SK-N-SH treated with all-trans-retinoic acid at 6 μM for 48 hours (cell line): ENCODE data around the gene GNRH2.

ENCODE experiments used
- ATAC-seq: fragments of 200-7000 bp; cut with Tn5 transposase; 3 replicates; pipeline ENCODE4 v1.9.1; 2020; ENCODE audit warnings: mild to moderate bottlenecking, moderate library complexity
- ARNTL ChIP-seq: fragments of 450-650 bp; formaldehyde crosslinking; IDR thresholded peaks from 2 replicates; pipeline ENCODE4 v1.5.0; 2020; ENCODE audit warnings: low read depth, mild to moderate bottlenecking, moderate library complexity, borderline replicate concordance
- BACH2 ChIP-seq: fragments of 250-450 bp; sonication (Bioruptor Pico); IDR thresholded peaks from 2 replicates; pipeline ENCODE4 v1.9.0; 2021; ENCODE audit warnings: mild to moderate bottlenecking, borderline replicate concordance
- CSDC2 ChIP-seq: fragments of 250-450 bp; sonication (Bioruptor Pico); IDR thresholded peaks from 2 replicates; pipeline ENCODE4 v1.5.0; 2020; ENCODE audit warnings: mild to moderate bottlenecking, moderate library complexity
- CSRNP3 ChIP-seq: fragments of 250-450 bp; sonication (Bioruptor Pico); IDR thresholded peaks from 2 replicates; pipeline ENCODE4 v1.5.1; 2021; ENCODE audit warnings: mild to moderate bottlenecking, moderate library complexity
- ESRRG ChIP-seq: fragments of 250-450 bp; sonication (Bioruptor Pico); IDR thresholded peaks from 2 replicates; pipeline ENCODE4 v1.6.1; 2021; ENCODE audit warnings: mild to moderate bottlenecking
- GLIS3 ChIP-seq: fragments of 250-450 bp; sonication (Bioruptor Pico); IDR thresholded peaks from 2 replicates; pipeline ENCODE4 v1.5.0; 2020; ENCODE audit warnings: mild to moderate bottlenecking, moderate library complexity
- RARB ChIP-seq: fragments of 250-450 bp; sonication (Bioruptor Pico); IDR thresholded peaks from 2 replicates; pipeline ENCODE4 v1.8.0; 2021; ENCODE audit warnings: mild to moderate bottlenecking, moderate library complexity
- TCF4 ChIP-seq: fragments of 250-450 bp; sonication (Bioruptor Pico); IDR thresholded peaks from 2 replicates; pipeline ENCODE4 v1.8.0; 2021; ENCODE audit warnings: mild to moderate bottlenecking, moderate library complexity, borderline replicate concordance
- TOX ChIP-seq: fragments of 250-450 bp; sonication (Bioruptor Pico); IDR thresholded peaks from 2 replicates; pipeline ENCODE4 v1.8.0; 2021; ENCODE audit warnings: mild to moderate bottlenecking, moderate library complexity, borderline replicate concordance
- ZC3H10 ChIP-seq: fragments of 250-450 bp; sonication (Bioruptor Pico); IDR thresholded peaks from 2 replicates; pipeline ENCODE4 v1.5.1; 2021; ENCODE audit warnings: mild to moderate bottlenecking, moderate library complexity
- ZFP3 ChIP-seq: fragments of 250-450 bp; sonication (Bioruptor Pico); IDR thresholded peaks from 2 replicates; pipeline ENCODE4 v1.5.0; 2020; ENCODE audit warnings: mild to moderate bottlenecking, moderate library complexity
- ZFP30 ChIP-seq: fragments of 450-650 bp; formaldehyde crosslinking; IDR thresholded peaks from 2 replicates; pipeline ENCODE4 v1.5.0; 2022; ENCODE audit warnings: mild to moderate bottlenecking, moderate library complexity
- ZNF565 ChIP-seq: fragments of 450-650 bp; formaldehyde crosslinking; conservative IDR thresholded peaks from 2 replicates; pipeline ENCODE4 v1.5.0; 2020; ENCODE audit warnings: low read depth, mild to moderate bottlenecking, moderate library complexity
- TF ChIP-seq, protein P1 (sequence below): fragments of 250-450 bp; sonication (Bioruptor Pico); IDR thresholded peaks from 2 replicates; pipeline ENCODE4 v1.5.1; 2020; ENCODE audit warnings: low read depth, mild to moderate bottlenecking, moderate library complexity
- TF ChIP-seq, protein P2 (sequence below): fragments of 250-450 bp; sonication (Bioruptor Pico); IDR thresholded peaks from 2 replicates; pipeline ENCODE4 v1.5.0; 2020; ENCODE audit warnings: mild to moderate bottlenecking, moderate library complexity
- TF ChIP-seq, protein P3 (sequence below): fragments of 250-450 bp; sonication (Bioruptor Pico); IDR thresholded peaks from 2 replicates; pipeline ENCODE4 v1.8.0; 2020; ENCODE audit warnings: mild to moderate bottlenecking, moderate library complexity, borderline replicate concordance

Gene GNRH2

GRCh38 chr20:3082955-3083952, 39.8 kb downstream of the GNRH2 start:
- ATAC-seq = no peak
- TF ChIP-seq ZNF565 (CRISPR knock-in tag) (no peak), ARNTL (CRISPR knock-in tag) (no peak), ZFP3 (no peak), RARB (CRISPR knock-in tag) (no peak), CSDC2 (CRISPR knock-in tag) (no peak), GLIS3 (CRISPR knock-in tag) (no peak)
- TF ChIP-seq, protein P1, sequence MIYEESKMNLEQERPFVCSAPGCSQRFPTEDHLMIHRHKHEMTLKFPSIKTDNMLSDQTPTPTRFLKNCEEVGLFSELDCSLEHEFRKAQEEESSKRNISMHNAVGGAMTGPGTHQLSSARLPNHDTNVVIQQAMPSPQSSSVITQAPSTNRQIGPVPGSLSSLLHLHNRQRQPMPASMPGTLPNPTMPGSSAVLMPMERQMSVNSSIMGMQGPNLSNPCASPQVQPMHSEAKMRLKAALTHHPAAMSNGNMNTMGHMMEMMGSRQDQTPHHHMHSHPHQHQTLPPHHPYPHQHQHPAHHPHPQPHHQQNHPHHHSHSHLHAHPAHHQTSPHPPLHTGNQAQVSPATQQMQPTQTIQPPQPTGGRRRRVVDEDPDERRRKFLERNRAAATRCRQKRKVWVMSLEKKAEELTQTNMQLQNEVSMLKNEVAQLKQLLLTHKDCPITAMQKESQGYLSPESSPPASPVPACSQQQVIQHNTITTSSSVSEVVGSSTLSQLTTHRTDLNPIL (CRISPR knock-in tag) = no peak
- TF ChIP-seq, protein P2, sequence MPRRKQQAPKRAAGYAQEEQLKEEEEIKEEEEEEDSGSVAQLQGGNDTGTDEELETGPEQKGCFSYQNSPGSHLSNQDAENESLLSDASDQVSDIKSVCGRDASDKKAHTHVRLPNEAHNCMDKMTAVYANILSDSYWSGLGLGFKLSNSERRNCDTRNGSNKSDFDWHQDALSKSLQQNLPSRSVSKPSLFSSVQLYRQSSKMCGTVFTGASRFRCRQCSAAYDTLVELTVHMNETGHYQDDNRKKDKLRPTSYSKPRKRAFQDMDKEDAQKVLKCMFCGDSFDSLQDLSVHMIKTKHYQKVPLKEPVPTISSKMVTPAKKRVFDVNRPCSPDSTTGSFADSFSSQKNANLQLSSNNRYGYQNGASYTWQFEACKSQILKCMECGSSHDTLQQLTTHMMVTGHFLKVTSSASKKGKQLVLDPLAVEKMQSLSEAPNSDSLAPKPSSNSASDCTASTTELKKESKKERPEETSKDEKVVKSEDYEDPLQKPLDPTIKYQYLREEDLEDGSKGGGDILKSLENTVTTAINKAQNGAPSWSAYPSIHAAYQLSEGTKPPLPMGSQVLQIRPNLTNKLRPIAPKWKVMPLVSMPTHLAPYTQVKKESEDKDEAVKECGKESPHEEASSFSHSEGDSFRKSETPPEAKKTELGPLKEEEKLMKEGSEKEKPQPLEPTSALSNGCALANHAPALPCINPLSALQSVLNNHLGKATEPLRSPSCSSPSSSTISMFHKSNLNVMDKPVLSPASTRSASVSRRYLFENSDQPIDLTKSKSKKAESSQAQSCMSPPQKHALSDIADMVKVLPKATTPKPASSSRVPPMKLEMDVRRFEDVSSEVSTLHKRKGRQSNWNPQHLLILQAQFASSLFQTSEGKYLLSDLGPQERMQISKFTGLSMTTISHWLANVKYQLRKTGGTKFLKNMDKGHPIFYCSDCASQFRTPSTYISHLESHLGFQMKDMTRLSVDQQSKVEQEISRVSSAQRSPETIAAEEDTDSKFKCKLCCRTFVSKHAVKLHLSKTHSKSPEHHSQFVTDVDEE (CRISPR knock-in tag) = no peak

DNA sequence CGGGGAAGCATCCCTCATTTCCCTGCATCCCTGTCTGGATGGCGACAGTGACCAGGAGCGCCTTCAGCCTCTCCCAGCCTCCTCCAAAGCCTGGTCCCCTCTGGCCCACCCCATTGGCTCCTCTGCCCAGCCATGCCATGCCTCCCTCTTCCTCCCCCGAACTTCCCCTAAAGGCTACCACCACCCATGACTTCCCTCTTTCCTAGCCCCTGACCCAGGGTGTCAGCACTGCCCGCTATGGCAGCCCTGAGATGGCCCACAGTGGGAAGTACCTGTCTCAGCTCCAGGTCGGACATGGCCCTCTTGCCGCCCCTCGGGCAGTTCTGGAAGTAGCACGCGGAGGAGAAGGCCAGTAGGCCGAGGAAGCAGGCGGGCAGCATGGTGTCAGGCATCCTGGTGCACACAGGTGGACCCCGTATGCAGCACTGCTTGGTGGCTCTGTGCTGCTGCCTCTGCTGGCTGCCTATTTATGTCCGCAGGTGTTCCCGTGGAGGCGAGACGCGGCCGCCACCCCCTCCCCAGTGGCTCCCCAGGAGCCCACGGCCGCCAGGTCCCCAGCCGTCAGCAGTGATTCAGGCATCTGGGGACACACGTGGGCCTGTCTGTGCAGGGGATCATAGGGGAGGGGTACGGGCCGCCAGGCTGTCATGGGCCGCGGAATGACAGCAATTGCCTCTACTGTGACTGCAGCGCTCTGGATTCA, 41.0 kb downstream of the GNRH2 start, which contains the start of gene AVP:
Gene AVP, minus strand, starts transcription at position 442 of the 703 bp plus-strand sequence. Its CDS starts 50 bp downstream, at position 392.
- no peak for ATAC-seq
- no peak for TF ChIP-seq ZC3H10
- TF ChIP-seq ZFP3 = no peak
- TF ChIP-seq TOX = no peak
- no peak for TF ChIP-seq ZFP30 (CRISPR knock-in tag)
- TF ChIP-seq, protein P1 (CRISPR knock-in tag) = no peak
- TF ChIP-seq CSRNP3 = no peak
- TF ChIP-seq, protein P3, sequence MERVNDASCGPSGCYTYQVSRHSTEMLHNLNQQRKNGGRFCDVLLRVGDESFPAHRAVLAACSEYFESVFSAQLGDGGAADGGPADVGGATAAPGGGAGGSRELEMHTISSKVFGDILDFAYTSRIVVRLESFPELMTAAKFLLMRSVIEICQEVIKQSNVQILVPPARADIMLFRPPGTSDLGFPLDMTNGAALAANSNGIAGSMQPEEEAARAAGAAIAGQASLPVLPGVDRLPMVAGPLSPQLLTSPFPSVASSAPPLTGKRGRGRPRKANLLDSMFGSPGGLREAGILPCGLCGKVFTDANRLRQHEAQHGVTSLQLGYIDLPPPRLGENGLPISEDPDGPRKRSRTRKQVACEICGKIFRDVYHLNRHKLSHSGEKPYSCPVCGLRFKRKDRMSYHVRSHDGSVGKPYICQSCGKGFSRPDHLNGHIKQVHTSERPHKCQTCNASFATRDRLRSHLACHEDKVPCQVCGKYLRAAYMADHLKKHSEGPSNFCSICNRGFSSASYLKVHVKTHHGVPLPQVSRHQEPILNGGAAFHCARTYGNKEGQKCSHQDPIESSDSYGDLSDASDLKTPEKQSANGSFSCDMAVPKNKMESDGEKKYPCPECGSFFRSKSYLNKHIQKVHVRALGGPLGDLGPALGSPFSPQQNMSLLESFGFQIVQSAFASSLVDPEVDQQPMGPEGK (CRISPR knock-in tag) = no peak
- TF ChIP-seq TCF4 (CRISPR knock-in tag) = no peak
- TF ChIP-seq ESRRG = no peak
- TF ChIP-seq GLIS3 (CRISPR knock-in tag) = no peak

- no peak for TF ChIP-seq BACH2 (CRISPR knock-in tag)
- no peak for TF ChIP-seq CSRNP3
- TF ChIP-seq CSDC2 (CRISPR knock-in tag) = no peak
- TF ChIP-seq TCF4 (CRISPR knock-in tag) = no peak
- TF ChIP-seq ARNTL (CRISPR knock-in tag) = no peak
- TF ChIP-seq, all 23 proteins: peak for 0
- no peak for ATAC-seq
Measured at GRCh38 chr20:3084986-3085360, 41.6 kb downstream of the GNRH2 start.
